K562 (cell line): Measurements from ENCODE around the gene SEPHS1. TPM values are rescaled to one million over a fixed set of nuclear protein-coding genes. Genes with fewer than 3 reads are reported as not detected.

ENCODE experiments used
- ARID4B ChIP-seq: sonication (generic); formaldehyde crosslinking; IDR thresholded peaks from 2 replicates; pipeline ENCODE4 v1.8.0; 2022; ENCODE audit warnings: mild to moderate bottlenecking, missing genetic modification reagents
- CBFA2T3 ChIP-seq: fragments of 450-650 bp; IDR thresholded peaks from 2 replicates; pipeline ENCODE4 v1.6.1; 2017
- DLX4 ChIP-seq: fragments of 250-450 bp; sonication (Bioruptor Pico); IDR thresholded peaks from 2 replicates; pipeline ENCODE4 v1.6.1; 2021; ENCODE audit warnings: mild to moderate bottlenecking
- ETV5 ChIP-seq: sonication (generic); formaldehyde crosslinking; IDR thresholded peaks from 2 replicates; pipeline ENCODE4 v1.4.0; 2020; ENCODE audit warnings: low read depth, mild to moderate bottlenecking, missing genetic modification reagents
- HDAC3 ChIP-seq: fragments of 450-650 bp; IDR thresholded peaks from 2 replicates; pipeline ENCODE4 v1.6.1; 2018; ENCODE audit warnings: borderline replicate concordance, mild to moderate bottlenecking, moderate library complexity; ENCODE audit not compliant: partially characterized antibody
- MAFF ChIP-seq: IDR thresholded peaks from 2 replicates; pipeline ENCODE4 v1.6.1; 2012; ENCODE audit warnings: low read length, improper control_type of control experiment
- NKRF ChIP-seq: fragments of 450-650 bp; IDR thresholded peaks from 2 replicates; pipeline ENCODE4 v1.6.1; 2016; ENCODE audit warnings: borderline replicate concordance
- RB1 ChIP-seq: fragments of 450-650 bp; IDR thresholded peaks from 2 replicates; pipeline ENCODE4 v1.6.1; 2017; ENCODE audit warnings: low read depth, mild to moderate bottlenecking
- SREBF1 ChIP-seq: fragments of 150-350 bp; IDR thresholded peaks from 2 replicates; pipeline ENCODE4 v1.6.1; 2014; ENCODE audit warnings: antibody characterized with exemption, low read depth, low read length, borderline replicate concordance
- TSHZ1 ChIP-seq: fragments of 250-450 bp; sonication (Bioruptor Pico); IDR thresholded peaks from 2 replicates; pipeline ENCODE4 v1.4.0; 2020; ENCODE audit warnings: mild to moderate bottlenecking, moderate library complexity
- VEZF1 ChIP-seq: fragments of 200-800 bp; sonication (Bioruptor generic); IDR thresholded peaks from 2 replicates; pipeline ENCODE4 v1.6.1; 2017; ENCODE audit warnings: missing genetic modification characterization, missing compliant biosample characterization
- ZBTB9 ChIP-seq: fragments of 450-650 bp; formaldehyde crosslinking; IDR thresholded peaks from 2 replicates; pipeline ENCODE4 v1.4.0; 2020; ENCODE audit warnings: mild to moderate bottlenecking, moderate library complexity
- ZNF311 ChIP-seq: fragments of 250-450 bp; sonication (Bioruptor Pico); IDR thresholded peaks from 2 replicates; pipeline ENCODE4 v1.4.0; 2020; ENCODE audit warnings: mild to moderate bottlenecking, moderate library complexity
- polyA plus RNA-seq, 8 experiments: library from polyadenylated mRNA; depleted of rRNA in 4 of 8; stranded (reverse) in 5 of 8; unstranded in 3 of 8; fragments of >200 nt; fragmentation: Nextera tagmentation in 2 of 8; fragmentation: Illumina TruSeq in 1 of 8; extraction: Ambion mirVana in 2 of 8; extraction: Trizol in 1 of 8; gene quantifications; 2 replicates each; pipeline versions ENCODE4 v1.2.1 to v1.2.3, GENCODE V29; 2011 to 2014; ENCODE audit warnings: inconsistent platforms in 1 of 8, missing spikeins in 1 of 8
- total RNA-seq, 7 experiments: library from RNA; depleted of rRNA in 6 of 7; stranded (reverse); fragments of >200 nt in 6 of 7; fragmentation: Illumina TruSeq in 2 of 7; extraction: Trizol in 2 of 7; gene quantifications; 2 replicates each; pipeline versions ENCODE4 v1.2.1 to v1.2.3, GENCODE V29; 2011 to 2021; ENCODE audit warnings: low replicate concordance in 1 of 7

The SEPHS1 gene
- total and polyA plus RNA-seq, 9 of the 15 experiments (the other 6 are each of a cell fraction or from before 2014, with no cell fraction given), result 14.7 to 82.8 (median 41.8) TPM

GRCh38 chr10:13347500-13348156 is 465 bp downstream of the SEPHS1 start (continued):
- peak; percentile 91 for TF ChIP-seq VEZF1 (CRISPR knock-in tag)
- TF ChIP-seq CBFA2T3, result no peak
- peak; percentile 7 for TF ChIP-seq RB1
- no peak for TF ChIP-seq ARID4B
- TF ChIP-seq ZBTB9 (CRISPR knock-in tag), result no peak
- TF ChIP-seq ETV5 (CRISPR knock-in tag), result no peak
- TF ChIP-seq ZNF311 (CRISPR knock-in tag), result no peak
- no peak for TF ChIP-seq TSHZ1 (CRISPR knock-in tag)
- no peak for TF ChIP-seq DLX4 (CRISPR knock-in tag)
- no peak for TF ChIP-seq HDAC3
- no peak for TF ChIP-seq MAFF
- no peak for TF ChIP-seq NKRF
- no peak for TF ChIP-seq SREBF1
